Measurements from ENCODE around the gene C20orf204. TPM values are rescaled to one million over a fixed set of nuclear protein-coding genes. Genes with fewer than 3 reads are reported as not detected.
A peak's percentile ranks its signal among the peaks of the same experiment; 100 is the strongest.

The C20orf204 gene
- total and polyA plus RNA-seq, 9 of the 15 experiments (the other 6 are each of a cell fraction or from before 2014, with no cell fraction given) = 0.11 to 1.1 (median 0.36) TPM; not detected in 2

DNA sequence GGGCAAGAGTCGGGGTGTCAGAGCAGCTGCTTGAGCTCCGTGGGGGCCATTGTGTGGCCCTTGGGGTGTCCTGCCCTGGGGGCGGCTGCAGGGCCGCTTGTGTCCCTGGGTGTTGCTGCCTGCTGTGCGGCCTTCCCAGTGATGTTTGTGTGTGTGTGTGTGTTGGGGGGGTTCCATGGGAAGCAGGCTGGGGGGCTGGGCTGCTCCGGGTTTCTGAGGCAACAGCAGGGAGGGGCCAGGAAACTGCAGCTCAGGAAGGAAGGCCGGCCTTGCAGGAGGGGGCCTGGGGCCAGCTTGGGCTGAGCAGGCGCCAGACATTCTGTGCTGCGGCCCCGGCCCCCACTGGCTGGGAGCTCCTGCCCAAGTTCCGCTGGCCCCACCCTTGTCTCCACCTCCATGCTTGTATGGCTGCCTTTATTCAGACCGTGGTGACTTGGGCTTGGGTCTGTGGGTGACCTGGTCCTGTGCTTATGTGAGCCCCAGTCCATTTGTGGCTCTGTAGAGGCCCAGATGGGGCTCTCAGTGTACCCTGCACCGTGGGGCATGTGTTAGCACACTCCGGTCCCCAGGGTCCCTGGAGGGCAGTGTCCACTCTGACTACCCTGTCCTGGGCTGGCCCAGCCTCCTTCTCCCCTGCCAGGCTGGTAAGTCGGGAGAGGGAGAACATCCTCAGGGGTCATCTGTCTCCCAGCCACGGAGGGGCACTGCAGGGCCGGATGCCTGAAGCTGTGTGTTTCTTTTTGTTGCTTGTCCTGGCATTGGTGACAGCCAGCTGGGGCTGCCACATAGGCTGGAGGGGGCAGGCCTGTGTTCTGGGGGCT lies 18.1 kb downstream of the C20orf204 start (continued):
- TF ChIP-seq, protein P1, sequence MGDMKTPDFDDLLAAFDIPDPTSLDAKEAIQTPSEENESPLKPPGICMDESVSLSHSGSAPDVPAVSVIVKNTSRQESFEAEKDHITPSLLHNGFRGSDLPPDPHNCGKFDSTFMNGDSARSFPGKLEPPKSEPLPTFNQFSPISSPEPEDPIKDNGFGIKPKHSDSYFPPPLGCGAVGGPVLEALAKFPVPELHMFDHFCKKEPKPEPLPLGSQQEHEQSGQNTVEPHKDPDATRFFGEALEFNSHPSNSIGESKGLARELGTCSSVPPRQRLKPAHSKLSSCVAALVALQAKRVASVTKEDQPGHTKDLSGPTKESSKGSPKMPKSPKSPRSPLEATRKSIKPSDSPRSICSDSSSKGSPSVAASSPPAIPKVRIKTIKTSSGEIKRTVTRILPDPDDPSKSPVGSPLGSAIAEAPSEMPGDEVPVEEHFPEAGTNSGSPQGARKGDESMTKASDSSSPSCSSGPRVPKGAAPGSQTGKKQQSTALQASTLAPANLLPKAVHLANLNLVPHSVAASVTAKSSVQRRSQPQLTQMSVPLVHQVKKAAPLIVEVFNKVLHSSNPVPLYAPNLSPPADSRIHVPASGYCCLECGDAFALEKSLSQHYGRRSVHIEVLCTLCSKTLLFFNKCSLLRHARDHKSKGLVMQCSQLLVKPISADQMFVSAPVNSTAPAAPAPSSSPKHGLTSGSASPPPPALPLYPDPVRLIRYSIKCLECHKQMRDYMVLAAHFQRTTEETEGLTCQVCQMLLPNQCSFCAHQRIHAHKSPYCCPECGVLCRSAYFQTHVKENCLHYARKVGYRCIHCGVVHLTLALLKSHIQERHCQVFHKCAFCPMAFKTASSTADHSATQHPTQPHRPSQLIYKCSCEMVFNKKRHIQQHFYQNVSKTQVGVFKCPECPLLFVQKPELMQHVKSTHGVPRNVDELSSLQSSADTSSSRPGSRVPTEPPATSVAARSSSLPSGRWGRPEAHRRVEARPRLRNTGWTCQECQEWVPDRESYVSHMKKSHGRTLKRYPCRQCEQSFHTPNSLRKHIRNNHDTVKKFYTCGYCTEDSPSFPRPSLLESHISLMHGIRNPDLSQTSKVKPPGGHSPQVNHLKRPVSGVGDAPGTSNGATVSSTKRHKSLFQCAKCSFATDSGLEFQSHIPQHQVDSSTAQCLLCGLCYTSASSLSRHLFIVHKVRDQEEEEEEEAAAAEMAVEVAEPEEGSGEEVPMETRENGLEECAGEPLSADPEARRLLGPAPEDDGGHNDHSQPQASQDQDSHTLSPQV (IDR thresholded peaks at IDR 0.05) = peak; percentile 51; the same call in 1 of the 2 replicates
- TF ChIP-seq ZFX (CRISPR knock-in tag; IDR thresholded peaks at IDR 0.05) = peak; percentile 42
- peak; percentile 16 for TF ChIP-seq HMGN3 (IDR thresholded peaks at IDR 0.05; ENCODE audit: borderline replicate concordance, extremely low read depth, insufficient read length, low read depth, low read length)
- TF ChIP-seq ARHGAP35 (IDR thresholded peaks at IDR 0.05; ENCODE audit: partially characterized antibody) = no peak
- no peak for TF ChIP-seq KLF10 (CRISPR knock-in tag; IDR thresholded peaks at IDR 0.05)
- TF ChIP-seq, protein P2, sequence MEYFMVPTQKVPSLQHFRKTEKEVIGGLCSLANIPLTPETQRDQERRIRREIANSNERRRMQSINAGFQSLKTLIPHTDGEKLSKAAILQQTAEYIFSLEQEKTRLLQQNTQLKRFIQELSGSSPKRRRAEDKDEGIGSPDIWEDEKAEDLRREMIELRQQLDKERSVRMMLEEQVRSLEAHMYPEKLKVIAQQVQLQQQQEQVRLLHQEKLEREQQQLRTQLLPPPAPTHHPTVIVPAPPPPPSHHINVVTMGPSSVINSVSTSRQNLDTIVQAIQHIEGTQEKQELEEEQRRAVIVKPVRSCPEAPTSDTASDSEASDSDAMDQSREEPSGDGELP (CRISPR knock-in tag; IDR thresholded peaks at IDR 0.05; ENCODE audit: borderline replicate concordance) = peak; percentile 60; the same call in 1 of the 2 replicates
- no peak for TF ChIP-seq KAT2B (IDR thresholded peaks at IDR 0.05; ENCODE audit: low read depth, low read length)
- TF ChIP-seq POLR2G (IDR thresholded peaks at IDR 0.05; ENCODE audit: low read depth, low read length) = peak; percentile 48; the same call in 1 of the 2 replicates
- TF ChIP-seq, protein P3, sequence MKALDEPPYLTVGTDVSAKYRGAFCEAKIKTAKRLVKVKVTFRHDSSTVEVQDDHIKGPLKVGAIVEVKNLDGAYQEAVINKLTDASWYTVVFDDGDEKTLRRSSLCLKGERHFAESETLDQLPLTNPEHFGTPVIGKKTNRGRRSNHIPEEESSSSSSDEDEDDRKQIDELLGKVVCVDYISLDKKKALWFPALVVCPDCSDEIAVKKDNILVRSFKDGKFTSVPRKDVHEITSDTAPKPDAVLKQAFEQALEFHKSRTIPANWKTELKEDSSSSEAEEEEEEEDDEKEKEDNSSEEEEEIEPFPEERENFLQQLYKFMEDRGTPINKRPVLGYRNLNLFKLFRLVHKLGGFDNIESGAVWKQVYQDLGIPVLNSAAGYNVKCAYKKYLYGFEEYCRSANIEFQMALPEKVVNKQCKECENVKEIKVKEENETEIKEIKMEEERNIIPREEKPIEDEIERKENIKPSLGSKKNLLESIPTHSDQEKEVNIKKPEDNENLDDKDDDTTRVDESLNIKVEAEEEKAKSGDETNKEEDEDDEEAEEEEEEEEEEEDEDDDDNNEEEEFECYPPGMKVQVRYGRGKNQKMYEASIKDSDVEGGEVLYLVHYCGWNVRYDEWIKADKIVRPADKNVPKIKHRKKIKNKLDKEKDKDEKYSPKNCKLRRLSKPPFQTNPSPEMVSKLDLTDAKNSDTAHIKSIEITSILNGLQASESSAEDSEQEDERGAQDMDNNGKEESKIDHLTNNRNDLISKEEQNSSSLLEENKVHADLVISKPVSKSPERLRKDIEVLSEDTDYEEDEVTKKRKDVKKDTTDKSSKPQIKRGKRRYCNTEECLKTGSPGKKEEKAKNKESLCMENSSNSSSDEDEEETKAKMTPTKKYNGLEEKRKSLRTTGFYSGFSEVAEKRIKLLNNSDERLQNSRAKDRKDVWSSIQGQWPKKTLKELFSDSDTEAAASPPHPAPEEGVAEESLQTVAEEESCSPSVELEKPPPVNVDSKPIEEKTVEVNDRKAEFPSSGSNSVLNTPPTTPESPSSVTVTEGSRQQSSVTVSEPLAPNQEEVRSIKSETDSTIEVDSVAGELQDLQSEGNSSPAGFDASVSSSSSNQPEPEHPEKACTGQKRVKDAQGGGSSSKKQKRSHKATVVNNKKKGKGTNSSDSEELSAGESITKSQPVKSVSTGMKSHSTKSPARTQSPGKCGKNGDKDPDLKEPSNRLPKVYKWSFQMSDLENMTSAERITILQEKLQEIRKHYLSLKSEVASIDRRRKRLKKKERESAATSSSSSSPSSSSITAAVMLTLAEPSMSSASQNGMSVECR (CRISPR knock-in tag; IDR thresholded peaks at IDR 0.05) = 0 out of 2 replicates have a peak, but pooled peaks have one; percentile 27
- 0 out of 2 replicates have a peak, but pooled peaks have one; percentile 54 for TF ChIP-seq ZBTB7A (IDR thresholded peaks at IDR 0.05; ENCODE audit: borderline replicate concordance, control insufficient read depth, low read depth, low read length)
- TF ChIP-seq, protein P4, sequence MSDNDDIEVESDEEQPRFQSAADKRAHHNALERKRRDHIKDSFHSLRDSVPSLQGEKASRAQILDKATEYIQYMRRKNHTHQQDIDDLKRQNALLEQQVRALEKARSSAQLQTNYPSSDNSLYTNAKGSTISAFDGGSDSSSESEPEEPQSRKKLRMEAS (CRISPR knock-in tag; IDR thresholded peaks at IDR 0.05) = peak; percentile 30; the same call in 1 of the 2 replicates
